ENCODE measurements around the gene SNRPD3. TPM values are rescaled to one million over a fixed set of nuclear protein-coding genes. Genes with fewer than 3 reads are reported as not detected.
"Not testable (repeated sequence)": the region's sequence is repeated elsewhere in the genome, so short reads cannot be mapped to it uniquely, and the experiment has no call there.

Gene SNRPD3
- total RNA-seq, 1 experiment from 2014 or later = 180 TPM

DNA sequence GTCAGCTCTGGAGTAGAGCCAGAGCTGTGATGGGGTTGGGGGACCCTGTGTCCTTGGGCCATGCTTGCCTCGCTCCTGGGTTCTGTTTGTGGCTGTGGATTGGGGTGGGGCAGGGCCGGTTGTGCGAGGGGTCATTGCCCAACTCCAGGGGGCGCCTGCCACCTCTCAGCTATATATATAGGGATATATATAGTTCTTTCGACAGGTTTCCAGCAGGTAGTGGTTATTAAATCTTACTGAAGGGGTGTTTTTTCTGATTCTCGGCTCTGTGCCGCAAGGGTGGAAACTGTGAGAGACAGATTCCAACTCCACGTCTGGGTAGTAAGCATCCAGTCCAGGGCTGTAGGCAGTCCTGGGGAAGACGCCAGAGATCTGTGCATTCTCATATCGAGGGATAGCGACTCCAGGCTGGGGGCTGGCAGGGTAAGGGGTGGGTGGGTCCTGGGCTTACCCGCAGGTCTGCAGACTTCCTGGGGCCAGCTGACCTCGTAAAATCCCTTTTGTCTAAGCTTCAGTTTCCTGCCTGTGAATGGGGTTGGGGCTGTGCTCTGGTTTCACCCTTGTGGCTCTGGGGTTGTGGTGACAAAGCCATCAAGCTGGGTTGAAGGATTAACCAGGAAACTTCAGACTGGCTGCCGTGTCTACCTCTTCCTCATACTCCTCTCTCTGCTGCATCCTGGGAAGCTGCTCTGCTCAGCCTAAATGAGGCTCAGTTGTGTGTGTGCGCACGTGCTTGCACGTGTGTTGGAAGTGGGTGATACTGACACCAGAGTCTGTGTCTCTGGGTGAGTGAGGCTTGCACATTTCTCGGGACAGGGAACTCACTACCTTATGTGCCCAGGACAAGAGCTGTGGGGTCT lies 48.2 kb downstream of the SNRPD3 start:
- TF ChIP-seq, protein P1, sequence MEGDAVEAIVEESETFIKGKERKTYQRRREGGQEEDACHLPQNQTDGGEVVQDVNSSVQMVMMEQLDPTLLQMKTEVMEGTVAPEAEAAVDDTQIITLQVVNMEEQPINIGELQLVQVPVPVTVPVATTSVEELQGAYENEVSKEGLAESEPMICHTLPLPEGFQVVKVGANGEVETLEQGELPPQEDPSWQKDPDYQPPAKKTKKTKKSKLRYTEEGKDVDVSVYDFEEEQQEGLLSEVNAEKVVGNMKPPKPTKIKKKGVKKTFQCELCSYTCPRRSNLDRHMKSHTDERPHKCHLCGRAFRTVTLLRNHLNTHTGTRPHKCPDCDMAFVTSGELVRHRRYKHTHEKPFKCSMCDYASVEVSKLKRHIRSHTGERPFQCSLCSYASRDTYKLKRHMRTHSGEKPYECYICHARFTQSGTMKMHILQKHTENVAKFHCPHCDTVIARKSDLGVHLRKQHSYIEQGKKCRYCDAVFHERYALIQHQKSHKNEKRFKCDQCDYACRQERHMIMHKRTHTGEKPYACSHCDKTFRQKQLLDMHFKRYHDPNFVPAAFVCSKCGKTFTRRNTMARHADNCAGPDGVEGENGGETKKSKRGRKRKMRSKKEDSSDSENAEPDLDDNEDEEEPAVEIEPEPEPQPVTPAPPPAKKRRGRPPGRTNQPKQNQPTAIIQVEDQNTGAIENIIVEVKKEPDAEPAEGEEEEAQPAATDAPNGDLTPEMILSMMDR (IDR thresholded peaks at IDR 0.05; ENCODE audit: unreplicated experiment) = peak; percentile 37

DNA sequence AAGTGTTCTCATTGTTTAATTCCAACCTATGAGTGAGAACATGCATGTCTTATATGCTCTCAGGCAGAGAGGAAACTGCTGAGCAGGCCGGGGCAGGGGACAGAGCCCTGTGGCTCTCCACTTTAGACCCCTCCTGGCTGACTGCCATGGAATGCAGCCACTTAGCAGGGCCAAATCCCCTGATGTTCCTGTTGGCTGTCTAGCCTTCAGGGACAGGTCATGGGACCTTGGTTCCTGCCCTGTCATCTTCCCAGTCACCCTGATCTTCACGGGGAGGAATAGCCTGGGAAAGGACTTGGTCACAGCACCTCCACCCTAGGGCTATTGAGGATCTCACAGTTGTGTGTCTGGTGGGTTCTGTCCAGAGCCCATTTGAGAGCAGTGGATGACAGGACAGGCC lies 50.5 kb downstream of the SNRPD3 start:
- H3K27me3 Mint-ChIP-seq (ENCODE audit: unreplicated experiment); CTCF ChIA-PET; DNase-seq; H3K9me3 Mint-ChIP-seq (ENCODE audit: low read depth, unreplicated experiment); H3K4me3 Mint-ChIP-seq (ENCODE audit: low read depth, unreplicated experiment); H3K27ac Mint-ChIP-seq (ENCODE audit: unreplicated experiment); intact Hi-C loops (cut with micrococcal nuclease; ENCODE audit: unreplicated experiment); BruUV-seq (replicated peaks): not testable (repeated sequence)
- peaks cover 20% of the 10 kb centered on the region for H3K36me3 Mint-ChIP-seq (ENCODE audit: insufficient read depth, unreplicated experiment)
- H3K4me1 Mint-ChIP-seq (ENCODE audit: low read depth, unreplicated experiment) = peaks cover 38% of the 10 kb centered on the region

More for the DNA sequence above, 48.2 kb downstream of the SNRPD3 start:
- intact Hi-C loops (cut with micrococcal nuclease; ENCODE audit: unreplicated experiment); H3K9me3 Mint-ChIP-seq (ENCODE audit: low read depth, unreplicated experiment); H3K27me3 Mint-ChIP-seq (ENCODE audit: unreplicated experiment): not testable (repeated sequence)
- H3K27ac Mint-ChIP-seq (ENCODE audit: unreplicated experiment) = peak overlapping the region; percentile 20
- peaks cover 14% of the 10 kb centered on the region for H3K36me3 Mint-ChIP-seq (ENCODE audit: insufficient read depth, unreplicated experiment)
- H3K4me3 Mint-ChIP-seq (ENCODE audit: low read depth, unreplicated experiment) = peak overlapping the region; percentile 70
- CTCF ChIA-PET = interaction anchor here (0.6 to 1.1 kb wide), 2 partner anchors 16 to 70 kb away, joined by 3 to 6 read pairs; no protein-coding TSS in a partner anchor
- BruUV-seq (replicated peaks) = TSS peak; percentile 52
- H3K4me1 Mint-ChIP-seq (ENCODE audit: low read depth, unreplicated experiment) = peaks cover 50% of the 10 kb centered on the region
- DNase-seq = peak; percentile 53

DNA sequence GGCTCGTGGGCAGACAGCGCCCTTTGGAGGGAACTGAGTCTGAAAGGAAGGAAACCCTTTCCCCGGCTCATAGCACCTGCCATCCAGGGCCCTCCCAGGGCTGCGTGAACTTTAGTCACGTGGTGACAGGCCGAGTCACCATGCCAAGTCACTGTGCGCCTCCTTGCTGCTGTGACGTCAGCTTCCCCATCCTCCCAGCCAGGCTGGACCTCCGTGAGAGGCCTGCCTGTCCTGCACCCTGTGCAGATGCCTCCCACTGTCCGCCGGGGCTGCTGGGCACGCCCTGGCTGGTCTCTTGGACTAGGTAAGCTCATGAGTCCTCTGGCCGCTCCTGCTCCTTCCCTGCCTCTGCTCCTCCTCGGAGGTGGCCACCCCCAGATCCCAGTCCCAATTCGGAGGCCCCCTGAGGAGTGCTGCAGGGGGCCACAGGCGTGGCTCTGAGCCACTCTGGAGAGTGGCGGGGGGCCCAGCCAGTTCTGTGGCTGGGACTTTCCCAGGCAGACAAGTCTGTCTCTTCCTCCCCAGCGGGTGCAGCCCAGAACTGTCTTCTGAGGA lies 51.7 kb downstream of the SNRPD3 start:
- peaks cover 20% of the 10 kb centered on the region for H3K36me3 Mint-ChIP-seq (ENCODE audit: insufficient read depth, unreplicated experiment)
- BruUV-seq (replicated peaks); H3K9me3 Mint-ChIP-seq (ENCODE audit: low read depth, unreplicated experiment); H3K4me3 Mint-ChIP-seq (ENCODE audit: low read depth, unreplicated experiment); DNase-seq; H3K27me3 Mint-ChIP-seq (ENCODE audit: unreplicated experiment); CTCF ChIA-PET; intact Hi-C loops (cut with micrococcal nuclease; ENCODE audit: unreplicated experiment); H3K27ac Mint-ChIP-seq (ENCODE audit: unreplicated experiment): not testable (repeated sequence)
- peaks cover 26% of the 10 kb centered on the region for H3K4me1 Mint-ChIP-seq (ENCODE audit: low read depth, unreplicated experiment)

DNA sequence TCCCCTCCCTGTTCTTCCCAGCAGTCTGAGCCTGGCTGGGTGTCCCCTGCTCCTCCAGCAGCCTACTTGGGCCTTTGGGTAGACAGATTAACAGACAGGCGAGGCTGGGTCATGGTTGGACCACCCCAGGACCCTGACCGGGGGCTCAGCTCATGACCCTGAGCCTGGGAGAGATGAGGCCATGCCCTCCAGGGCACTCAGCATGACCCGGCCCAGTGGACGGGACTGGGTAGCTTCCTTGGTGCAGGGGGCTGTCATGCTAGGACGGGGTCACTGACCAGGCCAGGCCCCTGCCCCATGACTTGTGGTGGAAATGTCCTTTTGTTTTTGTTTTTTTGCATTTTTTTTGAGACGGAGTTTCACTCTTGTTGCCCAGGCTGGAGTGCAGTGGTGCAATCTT lies 52.5 kb downstream of the SNRPD3 start:
- intact Hi-C loops (cut with micrococcal nuclease; ENCODE audit: unreplicated experiment); H3K9me3 Mint-ChIP-seq (ENCODE audit: low read depth, unreplicated experiment); H3K27ac Mint-ChIP-seq (ENCODE audit: unreplicated experiment); BruUV-seq (replicated peaks); CTCF ChIA-PET; H3K27me3 Mint-ChIP-seq (ENCODE audit: unreplicated experiment); H3K4me3 Mint-ChIP-seq (ENCODE audit: low read depth, unreplicated experiment); DNase-seq: not testable (repeated sequence)
- Mint-ChIP-seq H3K4me1 (ENCODE audit: low read depth, unreplicated experiment) (peaks cover 22% of the 10 kb centered on the region), H3K36me3 (ENCODE audit: insufficient read depth, unreplicated experiment) (peaks cover 16% of the 10 kb centered on the region)

DNA sequence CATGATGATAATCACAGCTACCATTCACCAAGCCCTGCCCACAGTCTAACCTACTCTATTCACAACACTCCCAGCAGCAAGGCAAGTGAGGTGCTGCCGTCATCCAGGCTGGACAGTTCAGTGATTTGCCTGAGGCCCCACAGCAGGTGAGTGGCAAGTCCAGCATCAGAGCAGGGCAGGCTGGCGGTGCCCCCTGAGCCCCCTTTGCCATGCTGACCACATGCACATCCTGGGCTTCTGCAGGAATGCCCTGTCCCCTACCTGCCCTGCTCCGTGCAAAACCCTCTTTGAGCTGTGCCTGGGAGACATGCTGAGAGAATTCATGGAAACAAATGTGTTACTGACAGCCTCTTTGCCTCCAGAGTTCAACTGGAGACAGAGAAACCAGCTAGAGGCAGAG lies 54.1 kb downstream of the SNRPD3 start:
- CTCF ChIA-PET; H3K36me3 Mint-ChIP-seq (ENCODE audit: insufficient read depth, unreplicated experiment); DNase-seq; H3K27me3 Mint-ChIP-seq (ENCODE audit: unreplicated experiment); BruUV-seq (replicated peaks); H3K27ac Mint-ChIP-seq (ENCODE audit: unreplicated experiment); H3K4me1 Mint-ChIP-seq (ENCODE audit: low read depth, unreplicated experiment); intact Hi-C loops (cut with micrococcal nuclease; ENCODE audit: unreplicated experiment); H3K4me3 Mint-ChIP-seq (ENCODE audit: low read depth, unreplicated experiment); H3K9me3 Mint-ChIP-seq (ENCODE audit: low read depth, unreplicated experiment): not testable (repeated sequence)

DNA sequence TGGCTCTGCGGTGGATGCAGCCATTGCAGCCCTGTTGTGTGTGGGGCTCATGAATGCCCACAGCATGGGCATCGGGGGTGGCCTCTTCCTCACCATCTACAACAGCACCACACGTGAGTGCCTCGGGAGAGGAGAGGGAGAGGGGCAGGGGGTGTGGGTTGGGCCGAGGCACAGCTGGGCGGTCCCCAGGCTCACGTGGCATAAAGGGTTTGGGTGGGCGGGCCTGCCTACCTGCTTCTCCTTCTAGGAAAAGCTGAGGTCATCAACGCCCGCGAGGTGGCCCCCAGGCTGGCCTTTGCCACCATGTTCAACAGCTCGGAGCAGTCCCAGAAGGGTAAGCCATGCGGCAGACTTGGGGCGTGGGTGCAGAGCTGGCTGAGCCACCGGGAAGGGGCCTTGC lies 59.0 kb downstream of the SNRPD3 start:
- H3K36me3 Mint-ChIP-seq (ENCODE audit: insufficient read depth, unreplicated experiment); intact Hi-C loops (cut with micrococcal nuclease; ENCODE audit: unreplicated experiment); H3K4me1 Mint-ChIP-seq (ENCODE audit: low read depth, unreplicated experiment); H3K9me3 Mint-ChIP-seq (ENCODE audit: low read depth, unreplicated experiment); H3K27me3 Mint-ChIP-seq (ENCODE audit: unreplicated experiment); H3K4me3 Mint-ChIP-seq (ENCODE audit: low read depth, unreplicated experiment); CTCF ChIA-PET; DNase-seq; BruUV-seq (replicated peaks); H3K27ac Mint-ChIP-seq (ENCODE audit: unreplicated experiment): not testable (repeated sequence)

DNA sequence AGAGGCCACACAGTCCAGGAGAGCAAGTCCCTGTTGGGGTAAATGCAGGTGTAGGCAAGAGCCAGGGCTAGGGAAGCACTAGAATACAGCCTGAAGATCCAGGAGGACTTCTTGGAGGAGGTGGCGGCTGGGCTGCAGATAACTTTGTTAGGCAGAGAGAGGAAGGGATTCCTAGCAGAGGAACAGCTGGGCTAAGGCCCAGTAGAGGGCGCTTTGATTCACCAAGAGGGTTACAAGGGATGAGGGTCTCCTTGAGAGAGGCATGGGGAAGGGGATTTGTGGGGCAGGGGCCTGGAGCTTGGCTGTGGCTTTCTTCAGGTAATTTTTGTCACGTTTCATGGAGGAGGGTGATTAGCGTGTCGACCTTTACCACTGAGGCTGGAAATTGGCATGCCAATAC lies 65.4 kb downstream of the SNRPD3 start:
- DNase-seq; H3K4me1 Mint-ChIP-seq (ENCODE audit: low read depth, unreplicated experiment); H3K9me3 Mint-ChIP-seq (ENCODE audit: low read depth, unreplicated experiment); BruUV-seq (replicated peaks); intact Hi-C loops (cut with micrococcal nuclease; ENCODE audit: unreplicated experiment); CTCF ChIA-PET; H3K36me3 Mint-ChIP-seq (ENCODE audit: insufficient read depth, unreplicated experiment); H3K27ac Mint-ChIP-seq (ENCODE audit: unreplicated experiment); H3K27me3 Mint-ChIP-seq (ENCODE audit: unreplicated experiment); H3K4me3 Mint-ChIP-seq (ENCODE audit: low read depth, unreplicated experiment): not testable (repeated sequence)

DNA sequence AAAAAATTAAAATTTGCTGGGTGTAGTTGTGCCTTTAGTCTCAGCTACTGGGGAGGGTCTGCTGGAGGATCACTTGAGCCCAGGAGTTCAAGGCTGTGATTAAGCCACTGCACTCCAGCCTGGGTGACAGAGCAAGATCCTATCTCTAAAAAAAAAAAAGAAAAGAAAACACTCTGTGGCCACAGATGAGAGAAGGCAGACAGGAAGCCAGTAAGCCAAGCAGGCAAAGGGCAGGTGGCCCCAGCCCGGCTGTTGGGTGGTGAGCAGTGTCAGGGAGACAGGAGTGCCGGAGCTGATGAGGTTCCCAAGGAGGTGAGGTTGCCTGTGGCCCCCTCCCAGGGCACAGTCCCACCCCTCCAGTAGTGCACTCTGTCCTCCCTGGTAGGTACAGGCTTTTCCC lies 66.8 kb downstream of the SNRPD3 start:
- H3K4me3 Mint-ChIP-seq (ENCODE audit: low read depth, unreplicated experiment); H3K27me3 Mint-ChIP-seq (ENCODE audit: unreplicated experiment); H3K27ac Mint-ChIP-seq (ENCODE audit: unreplicated experiment); CTCF ChIA-PET; H3K9me3 Mint-ChIP-seq (ENCODE audit: low read depth, unreplicated experiment); BruUV-seq (replicated peaks); DNase-seq; intact Hi-C loops (cut with micrococcal nuclease; ENCODE audit: unreplicated experiment); H3K4me1 Mint-ChIP-seq (ENCODE audit: low read depth, unreplicated experiment); H3K36me3 Mint-ChIP-seq (ENCODE audit: insufficient read depth, unreplicated experiment): not testable (repeated sequence)

Measured in Calu3 (cell line).